Stomach smooth muscle (tissue), 2 donors: ENCODE data around the gene CDYL.

Source experiments
- H3K27ac ChIP-seq: one replicate; pipeline ENCODE4 v1.7.0; 2013; ENCODE audit warnings: mild to moderate bottlenecking, low read length, inconsistent platforms
- H3K27me3 ChIP-seq, 2 donors: one replicate each; pipeline ENCODE4 v1.7.0; 2013; ENCODE audit warnings: low read length in 2 of 2; ENCODE audit not compliant: insufficient read depth in 2 of 2, control insufficient read depth in 1 of 2
- H3K36me3 ChIP-seq, 2 donors: one replicate each; pipeline ENCODE4 v1.7.0; 2013; ENCODE audit warnings: low read length in 2 of 2; ENCODE audit not compliant: control insufficient read depth in 2 of 2, insufficient read depth in 2 of 2
- H3K4me1 ChIP-seq: one replicate; pipeline ENCODE4 v1.7.0; 2013; ENCODE audit warnings: low read length; ENCODE audit not compliant: control insufficient read depth, insufficient read depth
- H3K4me3 ChIP-seq, 2 donors: one replicate each; pipeline ENCODE4 v1.7.0; 2013; ENCODE audit warnings: low read length in 2 of 2
- H3K9ac ChIP-seq, 2 donors: one replicate each; pipeline ENCODE4 v1.7.0; 2013; ENCODE audit warnings: low read length in 2 of 2, mild to moderate bottlenecking in 1 of 2
- H3K9me3 ChIP-seq, 2 donors: one replicate each; pipeline ENCODE4 v1.7.0; 2013; ENCODE audit warnings: low read length in 2 of 2; ENCODE audit not compliant: control insufficient read depth in 2 of 2
- donor health status: healthy.
- donor health status: Pancreatic carcinoma.

The CDYL gene

GRCh38 chr6:4883298-4883697 is 107.1 kb downstream of the CDYL start:
- H3K4me3 ChIP-seq: no peak overlapping the region
- no peak overlapping the region for H3K27ac ChIP-seq
- H3K4me1 ChIP-seq: no peaks in the 10 kb centered on the region
- H3K27me3 ChIP-seq: no peaks in the 10 kb centered on the region
- H3K36me3 ChIP-seq: no peaks in the 10 kb centered on the region
- no peaks in the 10 kb centered on the region for H3K9me3 ChIP-seq
- no peak overlapping the region for H3K9ac ChIP-seq

GRCh38 chr6:4884646-4885340 is 108.6 kb downstream of the CDYL start:
- no peak overlapping the region for H3K4me3 ChIP-seq
- H3K27ac ChIP-seq: no peak overlapping the region
- no peaks in the 10 kb centered on the region for H3K36me3 ChIP-seq
- H3K4me1 ChIP-seq: no peaks in the 10 kb centered on the region
- H3K9me3 ChIP-seq: no peaks in the 10 kb centered on the region
- H3K27me3 ChIP-seq: no peaks in the 10 kb centered on the region
- H3K9ac ChIP-seq: no peak overlapping the region

DNA sequence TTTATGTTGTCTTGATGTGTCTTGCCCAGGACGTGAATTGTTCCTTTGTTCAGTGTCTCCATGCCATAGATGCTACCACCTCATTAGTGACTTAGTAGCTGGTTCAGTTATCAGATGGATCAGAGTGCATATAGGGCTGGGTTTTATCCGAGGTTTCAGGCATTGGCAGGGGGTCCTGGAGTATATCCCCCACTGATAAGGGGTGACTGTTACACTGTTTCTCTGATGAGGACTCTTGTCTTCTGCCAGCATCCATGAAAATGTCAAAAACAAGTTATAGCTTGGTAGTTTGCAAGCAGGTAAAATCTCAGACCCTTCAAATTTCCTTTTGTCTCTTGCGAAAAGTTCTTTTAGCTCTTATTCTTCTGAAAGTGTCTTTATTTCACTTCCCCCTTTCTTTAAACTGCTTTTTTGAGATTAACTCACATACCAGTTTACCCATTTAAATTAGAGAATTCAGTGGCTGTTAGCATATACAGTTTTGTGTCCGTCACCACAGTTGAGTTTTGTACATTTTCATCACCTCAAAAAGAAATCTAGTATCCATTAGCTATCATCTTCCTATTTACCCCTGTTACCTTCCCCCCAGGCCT is 109.2 kb downstream of the CDYL start:
- no peak overlapping the region for H3K4me3 ChIP-seq
- no peaks in the 10 kb centered on the region for H3K4me1 ChIP-seq
- no peaks in the 10 kb centered on the region for H3K27me3 ChIP-seq
- no peaks in the 10 kb centered on the region for H3K36me3 ChIP-seq
- no peaks in the 10 kb centered on the region for H3K9me3 ChIP-seq
- no peak overlapping the region for H3K9ac ChIP-seq
- H3K27ac ChIP-seq: no peak overlapping the region

GRCh38 chr6:4888841-4889240 is 112.6 kb downstream of the CDYL start:
- Histone ChIP-seq H3K36me3 (peaks cover 5 to 17% of the 10 kb centered on the region in 2 donors), H3K4me3 (no peak overlapping the region), H3K4me1 (no peaks in the 10 kb centered on the region), H3K27me3 (no peaks in the 10 kb centered on the region), H3K27ac (no peak overlapping the region), H3K9me3 (no peaks in the 10 kb centered on the region), H3K9ac (no peak overlapping the region)

- H3K4me3 ChIP-seq: no peak overlapping the region
- H3K36me3 ChIP-seq: peaks cover 8 to 22% of the 10 kb centered on the region in 2 donors
- H3K9me3 ChIP-seq: no peaks in the 10 kb centered on the region
- no peak overlapping the region for H3K27ac ChIP-seq
- H3K4me1 ChIP-seq: no peaks in the 10 kb centered on the region
- no peaks in the 10 kb centered on the region for H3K27me3 ChIP-seq
- H3K9ac ChIP-seq: no peak overlapping the region
These were observed 113.5 kb downstream of the CDYL start for GRCh38 chr6:4889701-4890100.

DNA sequence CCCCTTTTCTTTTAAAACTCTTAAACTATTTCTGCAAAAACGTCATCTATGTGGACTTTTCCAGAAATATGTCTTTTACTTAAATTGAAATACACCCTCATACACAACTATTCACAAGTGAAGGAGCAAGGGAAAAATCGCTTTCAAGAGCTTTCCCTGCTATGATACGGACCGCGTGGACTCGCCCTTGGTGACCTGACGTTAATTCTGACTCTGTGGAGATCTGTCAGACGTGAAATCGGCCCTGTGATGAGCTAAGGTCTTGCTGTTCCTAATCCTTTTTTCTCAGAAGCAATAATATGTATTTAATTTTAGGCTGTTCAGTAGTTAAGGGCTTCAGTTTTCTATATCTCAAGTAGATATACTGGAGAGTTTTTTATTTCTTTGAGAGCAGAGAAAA is 114.0 kb downstream of the CDYL start:
- no peak overlapping the region for H3K9ac ChIP-seq

GRCh38 chr6:4890627-4891026 is 114.4 kb downstream of the CDYL start:
- Histone ChIP-seq H3K27me3 (no peaks in the 10 kb centered on the region), H3K9me3 (no peaks in the 10 kb centered on the region), H3K27ac (no peak overlapping the region), H3K36me3 (peaks cover 9 to 22% of the 10 kb centered on the region in 2 donors), H3K9ac (no peak overlapping the region), H3K4me1 (no peaks in the 10 kb centered on the region), H3K4me3 (no peak overlapping the region)

More for the DNA sequence above, 114.0 kb downstream of the CDYL start:
- Histone ChIP-seq H3K9me3 (no peaks in the 10 kb centered on the region), H3K27ac (no peak overlapping the region), H3K27me3 (no peaks in the 10 kb centered on the region), H3K36me3 (peaks cover 9 to 22% of the 10 kb centered on the region in 2 donors), H3K4me1 (no peaks in the 10 kb centered on the region), H3K4me3 (no peak overlapping the region)

- Histone ChIP-seq H3K9me3 (no peaks in the 10 kb centered on the region), H3K27me3 (no peaks in the 10 kb centered on the region), H3K4me3 (no peak overlapping the region), H3K36me3 (peaks cover 9 to 22% of the 10 kb centered on the region in 2 donors), H3K9ac (no peak overlapping the region), H3K4me1 (no peaks in the 10 kb centered on the region), H3K27ac (no peak overlapping the region)
These were observed 114.9 kb downstream of the CDYL start for GRCh38 chr6:4891141-4891540.

DNA sequence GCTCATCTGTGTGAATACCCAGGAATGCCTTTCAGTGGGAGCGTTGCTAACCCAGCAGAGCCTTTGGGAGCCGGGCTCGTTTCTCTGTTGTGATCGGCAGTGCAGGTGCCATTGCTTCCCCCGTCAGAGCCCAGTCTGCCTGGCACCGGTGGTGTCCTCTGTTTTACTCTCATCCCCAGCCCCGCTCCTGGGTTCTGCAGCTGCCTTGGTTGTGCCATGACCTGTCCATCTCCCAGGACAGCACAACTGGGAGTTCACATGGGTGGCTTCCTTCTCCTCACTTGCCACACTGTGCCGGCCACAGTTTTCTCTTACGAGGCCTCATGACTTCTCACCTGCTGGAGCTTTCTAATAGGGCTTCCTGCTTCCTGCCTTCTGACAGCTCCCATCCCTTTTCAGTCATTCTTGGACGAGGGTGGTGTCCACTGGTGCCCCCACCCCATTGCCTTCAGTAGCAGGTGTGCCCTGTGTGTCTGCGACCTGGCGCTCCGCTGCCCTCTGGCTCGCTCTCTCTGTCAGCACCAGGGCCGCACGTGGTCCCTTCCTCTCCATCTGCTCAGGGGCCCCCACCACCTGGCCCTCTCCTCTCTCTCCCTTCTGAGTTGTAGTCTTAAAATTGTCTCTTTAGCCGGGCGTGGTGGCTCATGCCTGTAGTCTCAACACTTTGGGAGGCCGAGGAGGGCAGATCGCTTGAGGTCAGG is 116.7 kb downstream of the CDYL start:
- peaks cover 9 to 26% of the 10 kb centered on the region in 2 donors for H3K36me3 ChIP-seq
- H3K9ac ChIP-seq: no peak overlapping the region
- no peaks in the 10 kb centered on the region for H3K9me3 ChIP-seq
- H3K27ac ChIP-seq: no peak overlapping the region
- no peaks in the 10 kb centered on the region for H3K27me3 ChIP-seq
- no peaks in the 10 kb centered on the region for H3K4me1 ChIP-seq
- no peak overlapping the region for H3K4me3 ChIP-seq

DNA sequence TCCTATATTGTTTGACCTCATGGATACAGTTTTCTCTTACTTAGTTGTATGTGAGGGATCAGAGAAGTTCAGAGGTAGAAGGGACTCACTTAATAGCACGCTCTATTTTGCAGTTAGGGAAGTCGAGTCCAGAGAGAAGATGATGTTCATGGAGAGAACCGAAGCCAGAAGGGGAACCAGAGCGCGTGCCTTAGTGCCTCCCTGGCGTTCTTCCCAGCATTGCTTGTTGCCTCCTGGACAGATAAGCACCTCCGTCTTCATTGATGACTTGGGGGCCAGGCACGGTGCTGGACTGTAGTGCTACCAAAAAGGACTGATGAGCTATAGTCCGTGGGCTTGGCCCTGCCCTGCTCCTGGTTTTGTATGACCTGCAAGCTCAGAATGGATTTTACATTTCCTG is 117.8 kb downstream of the CDYL start:
- Histone ChIP-seq H3K27ac (no peak overlapping the region), H3K4me3 (no peak overlapping the region), H3K9me3 (peaks cover 0 to 3% of the 10 kb centered on the region in 2 donors), H3K27me3 (no peaks in the 10 kb centered on the region), H3K36me3 (peaks cover 9 to 26% of the 10 kb centered on the region in 2 donors), H3K4me1 (no peaks in the 10 kb centered on the region), H3K9ac (no peak overlapping the region)

DNA sequence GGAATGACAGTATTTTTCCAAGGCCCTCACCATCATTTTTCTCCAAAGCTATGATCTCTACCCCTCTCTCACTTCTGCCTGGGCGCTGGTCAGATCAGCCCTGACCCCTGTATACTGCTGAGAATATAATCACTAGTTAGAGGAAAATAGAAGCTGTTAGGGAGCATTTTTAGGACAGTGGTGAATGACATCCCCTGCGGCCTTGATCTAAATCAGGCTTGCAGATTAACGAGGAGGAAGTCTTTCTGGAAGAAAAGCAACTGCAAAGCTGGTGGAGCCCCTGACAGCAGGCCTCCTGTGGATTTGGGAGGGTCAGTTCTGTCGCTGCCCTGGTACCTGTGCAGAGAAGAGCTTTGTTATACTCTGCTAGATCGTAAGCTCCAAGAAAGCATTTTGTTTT is 119.8 kb downstream of the CDYL start:
- no peaks in the 10 kb centered on the region for H3K27me3 ChIP-seq
- H3K4me1 ChIP-seq: no peaks in the 10 kb centered on the region
- H3K36me3 ChIP-seq: peaks cover 9 to 26% of the 10 kb centered on the region in 2 donors
- H3K4me3 ChIP-seq: no peak overlapping the region
- H3K27ac ChIP-seq: no peak overlapping the region
- H3K9me3 ChIP-seq: peaks cover 3 to 7% of the 10 kb centered on the region in 2 donors
- H3K9ac ChIP-seq: no peak overlapping the region
